KOPT-K1 (cell line): ENCODE measurements around the gene BCL2L12.

ENCODE experiments used
- H3K27ac ChIP-seq: fragments of 200-600 bp; sonication (generic); 2 replicates; pipeline ENCODE4 v1.5.1; 2016; ENCODE audit warnings: antibody characterized with exemption, mild to moderate bottlenecking, low read depth, low read length; ENCODE audit not compliant: poor library complexity, severe bottlenecking
- H3K36me3 ChIP-seq: fragments of 200-600 bp; sonication (generic); 2 replicates; pipeline ENCODE4 v1.5.1; 2017; ENCODE audit warnings: antibody characterized with exemption, mild to moderate bottlenecking, low read length, moderate library complexity; ENCODE audit not compliant: insufficient read depth
- H3K9me3 ChIP-seq: fragments of 200-600 bp; sonication (generic); 2 replicates; pipeline ENCODE4 v1.5.1; 2017; ENCODE audit warnings: antibody characterized with exemption, low read length, mild to moderate bottlenecking; ENCODE audit not compliant: insufficient read depth, poor library complexity, severe bottlenecking

The BCL2L12 gene

DNA sequence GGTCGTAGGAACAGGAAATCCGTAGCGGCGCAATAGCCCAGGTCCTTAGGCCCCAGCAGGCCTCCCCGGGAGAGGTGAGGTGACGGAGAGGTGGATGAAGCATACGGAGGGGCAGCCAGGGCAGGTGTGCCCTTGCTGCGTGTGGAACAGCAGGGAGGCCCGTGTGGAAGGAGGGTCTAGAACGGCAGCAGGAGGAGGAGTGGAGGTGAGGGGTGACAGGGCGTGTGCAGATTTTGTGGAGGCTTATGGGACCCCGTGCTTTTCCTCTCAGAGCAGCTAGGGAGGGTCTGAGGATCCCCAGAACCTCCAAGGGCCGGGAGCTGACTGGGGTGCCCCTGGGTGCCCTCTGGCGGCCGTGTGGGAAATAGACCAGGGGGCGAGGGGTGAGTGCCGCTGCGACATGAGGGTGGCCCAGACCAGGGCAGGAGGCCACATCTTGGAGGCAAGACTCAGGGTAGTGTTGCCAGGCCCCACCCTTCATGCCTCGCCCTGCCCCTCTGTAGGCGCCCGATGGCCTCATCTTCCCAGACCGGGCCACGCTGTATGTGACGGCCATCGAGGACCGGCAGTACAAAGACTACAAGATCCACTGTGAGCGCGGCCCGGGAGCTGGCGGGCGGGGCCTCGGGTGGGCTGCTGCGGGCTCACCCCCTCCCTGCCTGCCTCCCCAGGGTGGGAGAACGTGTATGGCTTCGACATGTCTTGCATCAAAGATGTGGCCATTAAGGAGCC is 18.7 kb downstream of the BCL2L12 start:
- H3K36me3 ChIP-seq, result peaks cover 95% of the 10 kb centered on the region
- no peaks in the 10 kb centered on the region for H3K9me3 ChIP-seq
- H3K27ac ChIP-seq, result no peak overlapping the region

DNA sequence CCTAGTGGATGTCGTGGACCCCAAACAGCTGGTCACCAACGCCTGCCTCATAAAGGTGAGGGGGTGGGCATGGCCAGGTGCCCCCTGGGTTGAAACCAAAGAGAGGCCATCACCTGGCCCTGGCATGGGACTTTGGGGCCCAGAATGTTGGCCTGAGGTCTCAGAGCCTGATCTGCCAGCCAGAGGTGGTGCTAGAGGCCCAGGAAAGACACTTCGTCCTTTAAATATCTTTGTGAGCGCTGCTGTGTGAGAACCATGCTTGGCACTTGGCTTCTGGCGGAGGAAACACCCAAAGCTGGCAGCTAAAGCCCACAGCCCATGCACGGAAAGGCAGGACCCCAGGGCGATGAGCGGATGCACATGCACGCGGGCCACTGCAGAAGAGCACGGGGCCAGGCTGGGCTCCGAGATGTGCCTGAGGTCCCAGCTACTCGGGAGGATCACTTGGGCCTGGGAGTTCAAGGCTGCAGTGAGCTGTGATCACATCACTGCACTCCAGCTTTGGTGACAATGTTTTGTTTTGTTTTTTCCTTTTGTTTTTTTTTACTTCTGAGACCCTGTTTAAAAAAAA is 19.3 kb downstream of the BCL2L12 start:
- H3K27ac ChIP-seq, result no peak overlapping the region
- peaks cover 99% of the 10 kb centered on the region for H3K36me3 ChIP-seq
- no peaks in the 10 kb centered on the region for H3K9me3 ChIP-seq

DNA sequence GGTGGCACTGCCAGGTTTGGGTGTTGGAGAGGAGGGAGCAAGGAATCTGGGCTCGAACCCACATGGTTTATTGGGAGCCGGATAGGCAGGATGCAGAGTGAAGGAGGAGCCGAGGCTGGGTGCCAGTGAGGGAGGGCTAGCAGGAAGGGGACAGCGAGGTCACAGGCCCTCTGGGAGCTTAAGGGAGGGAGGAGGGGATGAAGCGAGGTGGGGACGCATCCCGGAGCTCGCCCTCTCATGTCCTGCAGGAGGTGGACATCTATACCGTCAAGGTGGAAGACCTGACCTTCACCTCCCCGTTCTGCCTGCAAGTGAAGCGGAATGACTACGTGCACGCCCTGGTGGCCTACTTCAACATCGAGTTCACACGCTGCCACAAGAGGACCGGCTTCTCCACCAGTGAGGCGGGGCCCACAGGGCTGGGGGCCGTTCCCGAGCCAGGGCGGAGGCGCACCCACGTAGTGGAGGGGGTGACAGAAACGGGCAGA is 20.2 kb downstream of the BCL2L12 start:
- no peaks in the 10 kb centered on the region for H3K9me3 ChIP-seq
- peaks cover 98% of the 10 kb centered on the region for H3K36me3 ChIP-seq
- H3K27ac ChIP-seq, result no peak overlapping the region

- Histone ChIP-seq H3K27ac (no peak overlapping the region), H3K9me3 (no peaks in the 10 kb centered on the region), H3K36me3 (peaks cover 91% of the 10 kb centered on the region)
These were observed 20.9 kb downstream of the BCL2L12 start for GRCh38 chr19:49686503-49687088.

DNA sequence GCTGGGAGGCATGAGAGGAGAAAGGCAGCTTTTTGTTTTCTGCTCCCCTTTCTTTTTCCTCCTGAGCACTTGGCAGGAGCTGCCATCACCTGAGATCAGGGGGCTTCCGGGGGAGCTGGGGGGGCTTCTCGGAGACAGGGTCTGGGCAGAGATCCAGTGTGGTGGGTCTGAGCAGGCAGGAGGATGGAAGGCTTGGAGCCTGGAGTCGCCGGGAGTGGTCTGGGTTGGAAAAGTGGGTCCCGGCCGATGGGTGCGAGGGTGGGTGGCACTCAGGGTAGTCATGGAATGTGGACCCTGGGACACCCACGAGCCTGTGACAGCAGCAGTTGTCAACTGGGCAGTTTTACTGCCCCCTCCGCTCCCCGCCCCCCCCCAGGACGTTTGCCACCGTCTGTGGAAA is 21.4 kb downstream of the BCL2L12 start:
- Histone ChIP-seq H3K27ac (no peak overlapping the region), H3K9me3 (no peaks in the 10 kb centered on the region), H3K36me3 (peaks cover 85% of the 10 kb centered on the region)

- H3K9me3 ChIP-seq, result no peaks in the 10 kb centered on the region
- no peak overlapping the region for H3K27ac ChIP-seq
- H3K36me3 ChIP-seq, result peaks cover 79% of the 10 kb centered on the region
These were observed 22.0 kb downstream of the BCL2L12 start for GRCh38 chr19:49687566-49688316.

DNA sequence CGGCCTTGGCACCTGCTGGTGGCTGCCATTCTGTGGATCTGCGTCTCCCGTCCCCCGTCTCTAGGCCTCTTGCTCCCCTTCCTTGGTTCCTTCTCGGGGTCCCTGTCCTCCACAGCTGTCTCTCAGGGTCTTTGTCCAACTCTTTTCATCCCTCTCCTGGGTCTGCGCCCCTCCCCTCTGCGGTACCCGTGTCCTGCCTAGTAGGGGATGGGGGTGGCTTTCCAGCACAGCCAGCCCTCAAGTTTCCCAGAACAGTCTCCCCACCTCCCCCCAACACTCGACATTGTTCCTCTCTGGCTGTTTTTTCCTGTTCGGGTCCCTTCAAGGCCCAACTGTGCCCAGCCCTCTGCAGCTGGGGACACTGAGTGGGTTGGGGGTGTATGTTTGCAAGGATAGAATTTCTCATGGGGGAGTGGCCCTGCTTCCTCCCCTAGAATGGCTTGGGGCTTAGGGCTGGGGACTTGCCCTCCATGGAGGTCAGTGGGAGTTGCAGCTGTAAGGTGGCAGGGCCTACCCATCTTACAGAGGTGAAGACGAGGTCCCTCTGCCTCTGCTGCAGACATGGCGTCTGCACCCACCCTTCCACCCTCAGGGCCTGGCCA is 22.9 kb downstream of the BCL2L12 start:
- Histone ChIP-seq H3K27ac (no peak overlapping the region), H3K9me3 (no peaks in the 10 kb centered on the region), H3K36me3 (peaks cover 70% of the 10 kb centered on the region)

DNA sequence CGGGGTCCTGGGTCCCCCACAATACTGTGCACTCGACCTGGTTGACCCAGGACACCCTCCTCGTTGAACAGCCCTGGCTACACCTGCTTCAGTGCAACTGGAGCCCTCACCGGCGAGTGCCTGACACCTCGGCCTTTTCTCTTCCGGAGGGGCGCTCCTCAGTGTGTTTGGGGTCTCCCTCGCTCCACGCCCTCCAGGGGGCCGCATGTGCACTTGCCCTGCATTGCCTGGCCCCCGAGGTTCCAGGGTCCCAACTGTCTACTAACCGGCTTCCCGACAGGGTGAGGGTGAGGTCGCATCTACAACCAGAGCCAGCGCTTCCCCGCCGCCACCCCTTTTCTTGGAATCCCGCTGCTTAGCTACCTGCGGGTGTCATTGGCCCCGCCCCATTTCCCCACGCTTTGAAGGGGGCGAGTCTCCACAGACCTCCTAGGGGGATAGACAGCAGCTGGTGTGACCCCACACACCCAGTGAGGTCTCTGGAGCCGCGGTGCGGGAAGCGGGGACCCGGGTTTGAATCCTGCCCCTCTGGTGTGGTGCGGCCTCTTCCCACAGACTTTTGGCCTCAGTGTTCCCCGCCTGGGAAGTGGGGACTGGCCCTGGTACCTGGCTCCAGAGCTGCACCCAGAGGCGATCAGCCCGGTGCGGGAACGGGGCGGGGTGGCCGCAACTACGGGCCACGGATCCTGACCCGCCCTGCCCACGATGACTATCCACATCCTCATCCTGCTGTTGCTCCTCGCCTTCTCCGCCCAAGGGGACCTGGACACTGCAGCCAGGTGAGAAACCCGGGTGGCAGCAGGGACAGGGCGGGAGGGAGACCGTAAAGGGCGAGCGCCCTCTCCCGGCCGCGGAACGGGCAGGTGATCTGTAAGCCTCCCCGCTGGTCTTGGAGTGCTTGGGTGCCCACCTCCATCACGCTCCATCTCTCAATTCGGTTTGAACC is 23.7 kb downstream of the BCL2L12 start, which contains the start of gene ADM5:
ADM5 (plus strand) TSS at position 462 of the 946 bp plus-strand sequence; CDS start at position 706, 244 bp downstream.
- no peaks in the 10 kb centered on the region for H3K9me3 ChIP-seq
- no peak within 1 kb of the TSS for H3K27ac ChIP-seq
- H3K36me3 ChIP-seq, result peaks cover 63% of the 10 kb centered on the region

GRCh38 chr19:49690079-49690655 is 24.4 kb downstream of the BCL2L12 start:
- H3K9me3 ChIP-seq, result no peaks in the 10 kb centered on the region
- H3K36me3 ChIP-seq, result peaks cover 55% of the 10 kb centered on the region
- H3K27ac ChIP-seq, result no peak overlapping the region

DNA sequence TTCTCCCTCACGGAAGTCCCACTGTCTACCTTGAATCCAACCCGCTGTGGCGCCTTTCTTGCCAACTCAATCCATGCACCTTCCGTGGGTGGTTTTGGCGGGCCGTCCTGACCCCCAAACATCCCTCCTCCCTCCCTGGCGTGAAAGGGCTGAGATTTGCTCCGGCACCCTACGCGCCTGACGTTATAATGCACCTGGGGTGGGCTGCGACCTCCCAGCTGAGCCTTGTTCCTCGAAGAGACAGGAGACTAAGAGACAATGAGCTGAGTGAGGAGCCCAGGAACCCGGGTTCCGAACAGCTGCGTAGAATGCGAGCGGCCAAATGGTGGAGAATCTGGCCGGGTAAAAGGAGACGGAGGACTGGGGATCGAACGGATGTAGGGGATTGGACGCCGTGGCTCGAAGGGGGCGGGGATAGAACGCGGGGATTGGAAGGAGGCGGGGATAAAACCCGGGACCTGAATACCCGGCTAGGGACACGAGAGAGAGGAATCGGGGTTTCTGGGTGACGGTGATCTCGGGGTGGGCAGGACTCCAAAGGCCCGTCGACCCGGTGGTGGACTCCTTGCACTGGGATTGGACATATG is 25.0 kb downstream of the BCL2L12 start, which contains the start of gene CPT1C:
CPT1C (plus strand) TSS at position 461 of the 587 bp plus-strand sequence. CDS start 1,137 bp downstream, outside the sequence.
- Histone ChIP-seq H3K36me3 (peaks cover 49% of the 10 kb centered on the region), H3K27ac (no peak within 1 kb of the TSS), H3K9me3 (no peaks in the 10 kb centered on the region)

DNA sequence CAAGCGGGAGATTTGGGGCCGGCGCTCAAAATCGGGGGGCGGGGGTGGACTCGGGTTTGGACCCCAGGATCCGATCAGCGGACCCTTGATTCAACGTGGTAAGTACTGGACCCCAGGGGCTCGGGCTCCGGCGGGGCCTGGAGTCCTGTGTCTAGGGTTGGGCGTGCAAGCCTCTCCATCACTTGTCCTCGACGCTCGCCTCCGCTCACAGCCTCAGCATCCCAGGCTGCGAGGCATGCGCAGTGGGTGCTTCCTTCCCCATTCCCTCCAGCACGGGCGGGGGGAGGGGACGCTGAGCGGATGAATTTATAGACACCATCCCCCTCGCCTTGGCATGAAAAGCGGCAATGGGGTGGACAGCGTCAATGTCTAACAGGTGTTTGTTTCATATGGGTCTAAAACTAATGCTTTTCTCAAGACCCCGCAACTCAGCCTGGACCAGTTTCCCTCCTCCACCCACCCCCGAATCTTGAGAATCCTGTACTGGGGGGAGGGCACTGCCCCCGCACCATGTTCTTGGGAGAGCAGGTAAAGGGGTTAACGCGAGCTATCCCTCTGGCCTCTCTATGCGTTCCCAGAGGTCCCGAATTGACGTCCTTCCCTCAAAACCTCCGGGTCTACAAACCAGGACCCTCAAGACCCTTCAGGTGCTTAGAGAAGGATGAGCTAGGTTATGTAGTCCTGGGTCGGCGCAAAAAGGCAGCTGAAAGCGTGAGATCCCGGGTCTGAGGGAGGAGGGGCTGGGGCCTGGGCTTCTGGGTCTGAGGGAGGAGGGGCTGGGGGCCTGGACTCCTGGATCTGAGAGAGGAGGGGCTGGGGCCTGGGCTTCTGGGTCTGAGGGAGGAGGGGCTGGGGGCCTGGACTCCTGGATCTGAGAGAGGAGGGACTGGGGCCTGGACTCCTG is 25.8 kb downstream of the BCL2L12 start:
- Histone ChIP-seq H3K9me3 (no peaks in the 10 kb centered on the region), H3K36me3 (peaks cover 42% of the 10 kb centered on the region), H3K27ac (no peak overlapping the region)

DNA sequence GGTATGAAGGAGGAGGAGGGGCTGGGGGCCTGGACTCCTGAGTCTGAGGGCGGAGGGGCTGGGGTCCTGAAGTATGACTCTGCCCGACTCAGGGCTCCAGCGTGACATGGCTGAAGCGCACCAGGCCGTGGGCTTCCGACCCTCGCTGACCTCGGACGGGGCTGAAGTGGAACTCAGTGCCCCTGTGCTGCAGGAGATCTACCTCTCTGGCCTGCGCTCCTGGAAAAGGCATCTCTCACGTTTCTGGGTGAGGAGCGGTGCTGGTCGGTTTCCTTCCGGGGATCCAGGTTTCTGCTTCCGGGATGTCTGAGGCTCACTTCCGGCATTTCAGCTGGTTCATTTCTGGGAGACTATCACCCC is 26.4 kb downstream of the BCL2L12 start:
- Histone ChIP-seq H3K36me3 (peaks cover 37% of the 10 kb centered on the region), H3K9me3 (no peaks in the 10 kb centered on the region), H3K27ac (no peak overlapping the region)
